Gastroesophageal sphincter (tissue), 4 donors: Measurements from ENCODE around the gene DIRAS3. TPM values are rescaled to one million over a fixed set of nuclear protein-coding genes. Genes with fewer than 3 reads are reported as not detected.
"Not testable (repeated sequence)": the region's sequence is repeated elsewhere in the genome, so short reads cannot be mapped to it uniquely, and the experiment has no call there.

ENCODE experiments used
- ATAC-seq: fragments of 150-250 bp; one replicate; pipeline ENCODE4 v1.9.1; 2016; ENCODE audit warnings: mild to moderate bottlenecking, moderate library complexity
- H3K27ac ChIP-seq, 4 donors: fragments of 200-600 bp; sonication (generic) in 3 of 4; 1 replicate in 3 of 4; 2 replicates in 1 of 4; pipeline ENCODE4 v1.5.1; 2016 to 2019
- H3K27me3 ChIP-seq: fragments of 200-600 bp; sonication (generic); one replicate; pipeline ENCODE4 v1.5.1; 2019
- H3K36me3 ChIP-seq, 2 donors: fragments of 200-600 bp; sonication (generic); one replicate each; pipeline ENCODE4 v1.5.1; 2019; ENCODE audit warnings: control low read depth in 1 of 2
- H3K4me1 ChIP-seq, 3 donors: fragments of 200-600 bp; sonication (generic); 1 replicate in 2 of 3; 2 replicates in 1 of 3; pipeline ENCODE4 v1.5.1; 2016 to 2019; ENCODE audit warnings: control low read depth in 2 of 3
- H3K4me3 ChIP-seq, 2 donors: fragments of 200-600 bp; sonication (generic); one replicate each; pipeline ENCODE4 v1.5.1; 2019; ENCODE audit warnings: mild to moderate bottlenecking in 1 of 2, moderate library complexity in 1 of 2
- H3K9me3 ChIP-seq, 3 donors: fragments of 200-600 bp; sonication (generic); one replicate each; pipeline ENCODE4 v1.5.1; 2017 to 2019; ENCODE audit warnings: control low read depth in 2 of 3
- CTCF ChIP-seq, 4 experiments: fragments of 200-600 bp in 2 of 4; fragments of 450-650 bp in 2 of 4; sonication (generic) in 1 of 4; IDR thresholded peaks; one replicate each; pipeline ENCODE4 v1.5.1; 2017 to 2019; ENCODE audit warnings: antibody characterized with exemption in 4 of 4, mild to moderate bottlenecking in 2 of 4, moderate library complexity in 2 of 4
- EP300 ChIP-seq: sonication (generic); formaldehyde crosslinking; IDR thresholded peaks from one replicate; pipeline ENCODE4 v1.6.1; 2017; ENCODE audit warnings: antibody characterized with exemption, mild to moderate bottlenecking
- POLR2A ChIP-seq, 2 donors: fragments of 450-650 bp; IDR thresholded peaks; one replicate each; pipeline ENCODE4 v1.6.1; 2017; ENCODE audit warnings: antibody characterized with exemption in 2 of 2, mild to moderate bottlenecking in 2 of 2, moderate library complexity in 1 of 2
- POLR2AphosphoS5 ChIP-seq: sonication (generic); formaldehyde crosslinking; IDR thresholded peaks from one replicate; pipeline ENCODE4 v1.6.1; 2017; ENCODE audit warnings: antibody characterized with exemption
- WGBS, 2 donors: methylation state at CpG; one replicate each; pipeline ENCODE4 v1.1.5; 2018; ENCODE audit warnings: low coverage in 1 of 2; 5-methylcytosine and 5-hydroxymethylcytosine counted together
- total RNA-seq, 4 donors: library from RNA; depleted of rRNA; stranded (reverse); fragments of >200 nt; gene quantifications; one replicate each; pipeline ENCODE4 v1.1.0, GENCODE V29; 2016

The DIRAS3 gene
- total RNA-seq, 4 donors from 2014 or later: 0.47 to 6.2 (median 3.6) TPM

- Histone ChIP-seq H3K9me3 (peaks cover 0 to 5% (median 0%) of the 10 kb centered on the region in 3 donors), H3K27me3 (no peaks in the 10 kb centered on the region), H3K36me3 (no peaks in the 10 kb centered on the region), H3K4me1 (no peaks in the 10 kb centered on the region), H3K27ac (no peak overlapping the region), H3K4me3 (no peak overlapping the region)
- 68 to 72% methylated on average over 2 of the region's 2 CpGs for WGBS, 2 donors
- ATAC-seq: no peak
- no peak for TF ChIP-seq POLR2AphosphoS5
- TF ChIP-seq POLR2A (IDR thresholded peaks at IDR 0.05): no peak
- TF ChIP-seq CTCF (IDR thresholded peaks at IDR 0.05): no peak
- TF ChIP-seq EP300: no peak
These were observed 33.3 kb upstream of the DIRAS3 start for GRCh38 chr1:68083686-68084085.

DNA sequence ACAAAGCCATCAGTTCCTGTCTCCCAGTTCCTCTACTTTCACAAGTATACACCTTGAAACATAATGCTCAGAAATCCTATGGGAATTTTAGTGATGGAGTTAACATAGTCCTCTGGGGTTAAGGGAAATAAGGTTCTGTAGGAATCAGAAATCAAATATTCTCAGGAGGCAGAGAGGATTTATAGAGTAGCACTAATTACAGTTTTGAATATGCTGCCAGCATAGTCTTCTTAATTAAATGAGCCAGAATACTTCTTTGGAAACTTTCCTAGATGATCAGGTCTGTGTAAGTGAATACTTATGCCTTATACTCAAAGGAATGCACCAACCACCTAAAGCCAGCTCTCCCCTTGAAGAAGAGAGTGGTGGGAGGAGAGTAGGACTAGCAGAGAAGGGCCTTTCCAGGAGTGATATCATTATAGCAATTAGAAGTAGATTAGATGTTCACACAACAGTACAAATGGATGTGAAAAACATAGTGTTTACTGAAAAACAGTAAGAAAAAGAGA lies 31.4 kb upstream of the DIRAS3 start:
- Histone ChIP-seq H3K36me3 (no peaks in the 10 kb centered on the region), H3K9me3 (no peaks in the 10 kb centered on the region), H3K27me3 (no peaks in the 10 kb centered on the region), H3K4me1 (no peaks in the 10 kb centered on the region), H3K4me3 (no peak overlapping the region), H3K27ac (no peak overlapping the region)
- no peak for ATAC-seq
- TF ChIP-seq CTCF (IDR thresholded peaks at IDR 0.05): no peak
- no peak for TF ChIP-seq EP300
- TF ChIP-seq POLR2AphosphoS5: no peak
- no peak for TF ChIP-seq POLR2A (IDR thresholded peaks at IDR 0.05)

- 43 to 63% methylated on average over 1 of the region's 2 CpGs for WGBS, 2 donors
- Histone ChIP-seq H3K27ac (no peak overlapping the region), H3K36me3 (no peaks in the 10 kb centered on the region), H3K27me3 (no peaks in the 10 kb centered on the region), H3K4me3 (no peak overlapping the region), H3K4me1 (no peaks in the 10 kb centered on the region), H3K9me3 (no peaks in the 10 kb centered on the region)
- TF ChIP-seq CTCF (IDR thresholded peaks at IDR 0.05): no peak
- no peak for TF ChIP-seq POLR2A (IDR thresholded peaks at IDR 0.05)
- no peak for TF ChIP-seq EP300
- TF ChIP-seq POLR2AphosphoS5: no peak
- no peak for ATAC-seq
These were observed 28.2 kb upstream of the DIRAS3 start for GRCh38 chr1:68078647-68079046.

DNA sequence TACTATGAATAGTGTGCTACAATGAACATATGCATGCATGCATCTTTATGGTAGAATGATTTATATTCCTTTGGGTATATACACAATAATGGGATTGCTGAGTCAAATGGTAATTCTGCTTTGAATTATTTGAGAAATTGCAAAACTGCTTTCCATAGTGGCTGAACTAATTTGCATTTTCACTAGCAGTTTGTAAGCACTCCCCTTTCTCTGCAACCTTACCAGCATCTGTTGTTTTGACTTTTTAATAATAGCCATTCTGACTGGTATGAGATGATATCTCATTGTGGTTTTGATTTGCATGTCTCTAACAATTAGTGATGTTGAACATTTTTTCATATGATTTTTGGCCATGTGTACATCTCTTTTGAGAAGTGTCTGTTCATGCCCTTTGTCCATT lies 24.0 kb upstream of the DIRAS3 start:
- Histone ChIP-seq H3K4me1 (no peaks in the 10 kb centered on the region), H3K27ac (no peak overlapping the region), H3K36me3 (no peaks in the 10 kb centered on the region), H3K9me3 (peaks cover 0 to 3% (median 0%) of the 10 kb centered on the region in 3 donors), H3K4me3 (no peak overlapping the region), H3K27me3 (no peaks in the 10 kb centered on the region)
- ATAC-seq: no peak
- no peak for TF ChIP-seq POLR2AphosphoS5
- TF ChIP-seq CTCF (IDR thresholded peaks at IDR 0.05): no peak
- TF ChIP-seq EP300: no peak
- no peak for TF ChIP-seq POLR2A (IDR thresholded peaks at IDR 0.05)

DNA sequence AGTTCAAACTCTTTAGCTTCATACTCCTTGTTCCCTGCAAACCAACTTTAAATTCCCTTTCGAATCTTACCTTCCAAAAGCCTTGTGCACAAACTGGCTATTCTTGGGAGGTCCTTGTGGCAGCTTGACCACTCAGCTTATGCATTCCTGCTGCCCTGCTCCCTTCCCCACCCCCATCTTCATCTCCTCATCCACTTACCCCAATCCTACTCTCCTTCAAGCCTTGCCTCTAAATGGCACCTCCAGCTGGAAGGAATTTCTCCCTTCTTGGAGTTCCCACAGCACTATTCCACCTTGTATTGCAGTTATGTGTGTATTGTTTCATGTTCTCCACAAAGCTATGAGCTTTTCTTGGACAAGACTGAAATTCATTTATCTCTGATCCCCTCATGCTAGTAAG lies 15.3 kb upstream of the DIRAS3 start:
- WGBS, 2 donors: 83 to 84% methylated on average over 1 of the region's 1 CpG
- ATAC-seq: no peak

GRCh38 chr1:68058053-68058452 lies 7.6 kb upstream of the DIRAS3 start:
- H3K4me1 ChIP-seq, H3K27ac ChIP-seq, ATAC-seq, H3K36me3 ChIP-seq, H3K27me3 ChIP-seq, H3K4me3 ChIP-seq: not testable (repeated sequence)
- WGBS, 2 donors: 84 to 100% methylated on average over 1 to 4 of the region's 6 CpGs
- peaks cover 0 to 13% (median 2%) of the 10 kb centered on the region in 3 donors for H3K9me3 ChIP-seq

More for the DNA sequence above, 15.3 kb upstream of the DIRAS3 start:
- no peak overlapping the region for H3K27ac ChIP-seq
- H3K9me3 ChIP-seq: peaks cover 0 to 3% (median 0%) of the 10 kb centered on the region in 3 donors
- TF ChIP-seq EP300: no peak
- no peak for TF ChIP-seq POLR2A (IDR thresholded peaks at IDR 0.05)
- no peak for TF ChIP-seq CTCF (IDR thresholded peaks at IDR 0.05)
- no peak for TF ChIP-seq POLR2AphosphoS5
- no peak overlapping the region for H3K4me3 ChIP-seq
- H3K36me3 ChIP-seq: no peaks in the 10 kb centered on the region
- H3K27me3 ChIP-seq: no peaks in the 10 kb centered on the region
- H3K4me1 ChIP-seq: no peaks in the 10 kb centered on the region
